ENCODE measurements around the gene ZFAND2A. TPM values are rescaled to one million over a fixed set of nuclear protein-coding genes. Genes with fewer than 3 reads are reported as not detected.

ZFAND2A gene
- total RNA-seq, 1 experiment from 2014 or later = 40.7 TPM

DNA sequence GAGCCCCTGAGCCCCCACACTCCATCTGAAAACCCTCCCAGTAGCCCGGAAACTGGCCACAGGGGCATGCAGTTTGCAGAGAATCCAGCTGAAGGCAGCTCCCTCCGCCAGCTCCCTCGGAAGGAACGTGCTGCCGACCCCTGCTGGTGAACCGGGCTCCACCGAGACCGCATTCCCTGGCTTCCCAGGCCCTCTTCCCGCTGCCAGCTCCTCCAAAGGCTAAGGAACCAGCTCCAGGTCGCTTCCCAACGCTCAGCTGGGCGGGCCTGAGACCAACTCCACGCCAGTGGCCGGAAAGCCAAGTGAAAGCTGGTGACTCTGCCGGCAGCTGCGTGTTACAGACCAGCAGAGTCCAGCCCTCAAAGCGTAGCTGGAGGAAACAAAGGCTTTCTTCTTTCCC is 36.3 kb downstream of the ZFAND2A start:
- no peak overlapping the region for H3K4me3 Mint-ChIP-seq (ENCODE audit: unreplicated experiment)
- no peak for DNase-seq (ENCODE audit: unreplicated experiment)
- H3K36me3 Mint-ChIP-seq (ENCODE audit: insufficient read depth, unreplicated experiment) = peaks cover 26% of the 10 kb centered on the region
- no TSS peak for BruUV-seq (replicated peaks)
- H3K27ac Mint-ChIP-seq (ENCODE audit: low read depth, unreplicated experiment) = no peak overlapping the region
- H3K9me3 Mint-ChIP-seq (ENCODE audit: unreplicated experiment) = no peaks in the 10 kb centered on the region
- no peaks in the 10 kb centered on the region for H3K4me1 Mint-ChIP-seq (ENCODE audit: insufficient read depth, unreplicated experiment)
- ChIA-PET CTCF (interaction anchor here (0.7 to 1.4 kb wide), 2 partner anchors 35 to 131 kb away, joined by 3 to 6 read pairs; no protein-coding TSS in a partner anchor), POLR2A (no interaction called here)
- H3K27me3 Mint-ChIP-seq (ENCODE audit: insufficient read depth, unreplicated experiment) = no peaks in the 10 kb centered on the region
- intact Hi-C loops (cut with micrococcal nuclease) = no loop called here
- TF ChIP-seq, protein P1, sequence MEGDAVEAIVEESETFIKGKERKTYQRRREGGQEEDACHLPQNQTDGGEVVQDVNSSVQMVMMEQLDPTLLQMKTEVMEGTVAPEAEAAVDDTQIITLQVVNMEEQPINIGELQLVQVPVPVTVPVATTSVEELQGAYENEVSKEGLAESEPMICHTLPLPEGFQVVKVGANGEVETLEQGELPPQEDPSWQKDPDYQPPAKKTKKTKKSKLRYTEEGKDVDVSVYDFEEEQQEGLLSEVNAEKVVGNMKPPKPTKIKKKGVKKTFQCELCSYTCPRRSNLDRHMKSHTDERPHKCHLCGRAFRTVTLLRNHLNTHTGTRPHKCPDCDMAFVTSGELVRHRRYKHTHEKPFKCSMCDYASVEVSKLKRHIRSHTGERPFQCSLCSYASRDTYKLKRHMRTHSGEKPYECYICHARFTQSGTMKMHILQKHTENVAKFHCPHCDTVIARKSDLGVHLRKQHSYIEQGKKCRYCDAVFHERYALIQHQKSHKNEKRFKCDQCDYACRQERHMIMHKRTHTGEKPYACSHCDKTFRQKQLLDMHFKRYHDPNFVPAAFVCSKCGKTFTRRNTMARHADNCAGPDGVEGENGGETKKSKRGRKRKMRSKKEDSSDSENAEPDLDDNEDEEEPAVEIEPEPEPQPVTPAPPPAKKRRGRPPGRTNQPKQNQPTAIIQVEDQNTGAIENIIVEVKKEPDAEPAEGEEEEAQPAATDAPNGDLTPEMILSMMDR (IDR thresholded peaks at IDR 0.05; ENCODE audit: unreplicated experiment) = no peak

- H3K27ac Mint-ChIP-seq (ENCODE audit: low read depth, unreplicated experiment) = no peak overlapping the region
- no peaks in the 10 kb centered on the region for H3K27me3 Mint-ChIP-seq (ENCODE audit: insufficient read depth, unreplicated experiment)
- H3K36me3 Mint-ChIP-seq (ENCODE audit: insufficient read depth, unreplicated experiment) = peaks cover 26% of the 10 kb centered on the region
- BruUV-seq (replicated peaks) = no TSS peak
- DNase-seq (ENCODE audit: unreplicated experiment) = no peak
- ChIA-PET POLR2A (no interaction called here), CTCF (interaction anchor here (0.6 to 1.4 kb wide), 4 partner anchors 60 to 130 kb away, joined by 3 to 6 read pairs (median 3); no protein-coding TSS in a partner anchor)
- H3K9me3 Mint-ChIP-seq (ENCODE audit: unreplicated experiment) = no peaks in the 10 kb centered on the region
- TF ChIP-seq, protein P1 (IDR thresholded peaks at IDR 0.05; ENCODE audit: unreplicated experiment) = no peak
- intact Hi-C loops (cut with micrococcal nuclease) = no loop called here
- no peak overlapping the region for H3K4me3 Mint-ChIP-seq (ENCODE audit: unreplicated experiment)
- no peaks in the 10 kb centered on the region for H3K4me1 Mint-ChIP-seq (ENCODE audit: insufficient read depth, unreplicated experiment)
These were observed 37.0 kb downstream of the ZFAND2A start for GRCh38 chr7:1122832-1123501.

DNA sequence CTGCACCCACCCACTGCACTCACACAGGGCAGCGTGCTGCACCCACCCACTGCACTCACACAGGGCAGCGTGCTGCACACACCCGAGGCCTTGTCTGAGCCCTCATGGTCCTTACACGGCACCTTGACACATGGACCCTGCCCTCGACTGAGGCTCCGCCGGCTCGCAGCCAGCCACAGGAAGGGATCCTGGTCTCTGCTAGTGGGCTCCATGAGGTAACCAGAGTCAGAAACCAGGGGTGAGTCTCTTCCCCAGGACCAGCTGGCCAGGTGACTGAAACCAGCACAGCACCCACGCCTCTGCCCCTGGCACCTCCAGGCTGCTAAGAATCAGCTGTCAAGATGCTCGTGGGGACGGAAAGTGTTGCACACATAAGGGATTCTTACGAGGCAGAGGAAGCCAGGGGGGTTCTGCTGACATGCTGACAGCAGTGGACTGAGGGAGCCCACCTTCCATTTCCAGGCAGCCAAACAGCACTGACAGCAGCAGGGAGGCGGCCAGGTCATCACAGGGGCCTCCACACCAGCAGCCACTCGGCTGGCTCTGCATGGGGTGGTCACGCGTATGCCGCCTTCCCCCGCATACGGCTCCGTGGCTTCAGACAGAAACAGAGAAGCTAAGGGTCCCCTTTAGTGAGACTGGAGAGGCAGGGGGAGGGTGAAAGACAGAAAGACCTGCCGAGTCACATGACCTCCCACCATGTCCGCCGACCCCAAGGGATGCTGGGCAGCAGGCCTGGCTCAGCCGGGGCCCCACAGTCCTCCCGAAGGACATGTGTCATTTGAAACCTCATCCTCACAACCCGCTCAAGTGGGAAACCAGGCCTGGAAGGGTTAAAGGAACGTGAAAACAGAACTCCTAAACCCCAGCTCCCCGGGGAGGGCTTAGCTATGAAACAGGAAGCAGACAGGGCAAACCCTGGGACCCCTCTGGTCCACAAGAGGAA is 37.8 kb downstream of the ZFAND2A start:
- no peaks in the 10 kb centered on the region for H3K27me3 Mint-ChIP-seq (ENCODE audit: insufficient read depth, unreplicated experiment)
- no peak for DNase-seq (ENCODE audit: unreplicated experiment)
- TF ChIP-seq, protein P1 (IDR thresholded peaks at IDR 0.05; ENCODE audit: unreplicated experiment) = no peak
- POLR2A ChIA-PET = no interaction called here
- intact Hi-C loops (cut with micrococcal nuclease) = no loop called here
- BruUV-seq (replicated peaks) = no TSS peak
- no peak overlapping the region for H3K27ac Mint-ChIP-seq (ENCODE audit: low read depth, unreplicated experiment)
- CTCF ChIA-PET = interaction anchor here (0.5 to 0.7 kb wide), 4 partner anchors 33 to 128 kb away, joined by 3 read pairs; no protein-coding TSS in a partner anchor
- H3K4me3 Mint-ChIP-seq (ENCODE audit: unreplicated experiment) = no peak overlapping the region
- H3K36me3 Mint-ChIP-seq (ENCODE audit: insufficient read depth, unreplicated experiment) = peaks cover 29% of the 10 kb centered on the region
- H3K9me3 Mint-ChIP-seq (ENCODE audit: unreplicated experiment) = no peaks in the 10 kb centered on the region
- H3K4me1 Mint-ChIP-seq (ENCODE audit: insufficient read depth, unreplicated experiment) = no peaks in the 10 kb centered on the region

GRCh38 chr7:1121476-1121875 is 38.5 kb downstream of the ZFAND2A start:
- no peaks in the 10 kb centered on the region for H3K4me1 Mint-ChIP-seq (ENCODE audit: insufficient read depth, unreplicated experiment)
- intact Hi-C loops (cut with micrococcal nuclease) = no loop called here
- no TSS peak for BruUV-seq (replicated peaks)
- POLR2A ChIA-PET = no interaction called here
- DNase-seq (ENCODE audit: unreplicated experiment) = no peak
- no peak overlapping the region for H3K27ac Mint-ChIP-seq (ENCODE audit: low read depth, unreplicated experiment)
- peaks cover 22% of the 10 kb centered on the region for H3K36me3 Mint-ChIP-seq (ENCODE audit: insufficient read depth, unreplicated experiment)
- TF ChIP-seq, protein P1 (IDR thresholded peaks at IDR 0.05; ENCODE audit: unreplicated experiment) = no peak
- H3K4me3 Mint-ChIP-seq (ENCODE audit: unreplicated experiment) = no peak overlapping the region
- H3K27me3 Mint-ChIP-seq (ENCODE audit: insufficient read depth, unreplicated experiment) = no peaks in the 10 kb centered on the region
- CTCF ChIA-PET = no interaction called here
- H3K9me3 Mint-ChIP-seq (ENCODE audit: unreplicated experiment) = no peaks in the 10 kb centered on the region
